WERI-Rb-1 (cell line): ENCODE results near the gene SNRNP200.

Experiments
- DNase-seq: peaks from one replicate; pipeline ENCODE4 v3.0.0-alpha.2; 2020
- H3K27ac ChIP-seq: fragments of 250-450 bp; sonication (Bioruptor Pico); 2 replicates; pipeline ENCODE4 v1.5.1; 2020; ENCODE audit warnings: mild to moderate bottlenecking, moderate library complexity
- H3K27me3 ChIP-seq: fragments of 250-450 bp; sonication (Bioruptor Pico); 2 replicates; pipeline ENCODE4 v1.5.1; 2021; ENCODE audit warnings: mild to moderate bottlenecking, low read depth, moderate library complexity; ENCODE audit not compliant: insufficient read depth, severe bottlenecking
- H3K36me3 ChIP-seq: fragments of 250-450 bp; sonication (Bioruptor Pico); 2 replicates; pipeline ENCODE4 v1.5.1; 2020; ENCODE audit warnings: mild to moderate bottlenecking, moderate library complexity
- H3K4me3 ChIP-seq: 2 replicates; pipeline ENCODE4 v1.5.1; 2011; ENCODE audit warnings: low read depth, mild to moderate bottlenecking, control low read depth, low read length
- H3K9me3 ChIP-seq: fragments of 250-450 bp; sonication (Bioruptor Pico); 2 replicates; pipeline ENCODE4 v1.5.1; 2021; ENCODE audit warnings: mild to moderate bottlenecking, moderate library complexity; ENCODE audit not compliant: severe bottlenecking
- TF ChIP-seq, protein P1 (sequence below): IDR thresholded peaks from 2 replicates; pipeline ENCODE4 v1.5.1; 2011; ENCODE audit warnings: low read depth, mild to moderate bottlenecking, control low read depth, inconsistent platforms, low read length

SNRNP200 gene

GRCh38 chr2:96345868-96346462, 40.6 kb upstream of the SNRNP200 start:
- peaks cover 93% of the 10 kb centered on the region for H3K36me3 ChIP-seq

DNA sequence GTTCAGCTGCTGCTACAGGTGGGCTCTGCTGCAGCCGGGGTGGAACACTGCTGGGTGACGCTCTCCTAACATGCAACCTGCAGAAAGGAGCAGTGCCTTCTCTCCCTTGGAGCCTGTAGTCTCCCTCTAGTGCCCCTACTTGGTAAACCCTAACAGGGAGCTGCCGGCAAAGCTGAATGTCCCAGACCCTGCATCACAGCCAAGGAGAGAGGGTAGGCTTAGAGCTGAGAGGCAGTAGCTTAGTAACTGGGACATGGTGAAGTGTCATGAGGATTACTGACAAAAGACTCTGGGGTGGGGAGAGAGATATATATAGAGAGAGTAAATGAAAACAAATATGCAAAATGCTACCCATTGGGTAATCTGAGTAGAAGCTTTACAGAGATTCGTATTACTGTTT, 40.1 kb upstream of the SNRNP200 start:
- Histone ChIP-seq H3K4me3 (no peak overlapping the region), H3K27me3 (no peaks in the 10 kb centered on the region), H3K9me3 (no peaks in the 10 kb centered on the region), H3K36me3 (peaks cover 88% of the 10 kb centered on the region), H3K27ac (peak overlapping the region; percentile 65)
- TF ChIP-seq, protein P1, sequence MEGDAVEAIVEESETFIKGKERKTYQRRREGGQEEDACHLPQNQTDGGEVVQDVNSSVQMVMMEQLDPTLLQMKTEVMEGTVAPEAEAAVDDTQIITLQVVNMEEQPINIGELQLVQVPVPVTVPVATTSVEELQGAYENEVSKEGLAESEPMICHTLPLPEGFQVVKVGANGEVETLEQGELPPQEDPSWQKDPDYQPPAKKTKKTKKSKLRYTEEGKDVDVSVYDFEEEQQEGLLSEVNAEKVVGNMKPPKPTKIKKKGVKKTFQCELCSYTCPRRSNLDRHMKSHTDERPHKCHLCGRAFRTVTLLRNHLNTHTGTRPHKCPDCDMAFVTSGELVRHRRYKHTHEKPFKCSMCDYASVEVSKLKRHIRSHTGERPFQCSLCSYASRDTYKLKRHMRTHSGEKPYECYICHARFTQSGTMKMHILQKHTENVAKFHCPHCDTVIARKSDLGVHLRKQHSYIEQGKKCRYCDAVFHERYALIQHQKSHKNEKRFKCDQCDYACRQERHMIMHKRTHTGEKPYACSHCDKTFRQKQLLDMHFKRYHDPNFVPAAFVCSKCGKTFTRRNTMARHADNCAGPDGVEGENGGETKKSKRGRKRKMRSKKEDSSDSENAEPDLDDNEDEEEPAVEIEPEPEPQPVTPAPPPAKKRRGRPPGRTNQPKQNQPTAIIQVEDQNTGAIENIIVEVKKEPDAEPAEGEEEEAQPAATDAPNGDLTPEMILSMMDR: peak; percentile 84
- peak; percentile 87 for DNase-seq

More at GRCh38 chr2:96345868-96346462, 40.6 kb upstream of the SNRNP200 start:
- H3K27ac ChIP-seq: no peak overlapping the region
- H3K4me3 ChIP-seq: no peak overlapping the region
- H3K9me3 ChIP-seq: no peaks in the 10 kb centered on the region
- TF ChIP-seq, protein P1: no peak
- no peak for DNase-seq
- no peaks in the 10 kb centered on the region for H3K27me3 ChIP-seq

DNA sequence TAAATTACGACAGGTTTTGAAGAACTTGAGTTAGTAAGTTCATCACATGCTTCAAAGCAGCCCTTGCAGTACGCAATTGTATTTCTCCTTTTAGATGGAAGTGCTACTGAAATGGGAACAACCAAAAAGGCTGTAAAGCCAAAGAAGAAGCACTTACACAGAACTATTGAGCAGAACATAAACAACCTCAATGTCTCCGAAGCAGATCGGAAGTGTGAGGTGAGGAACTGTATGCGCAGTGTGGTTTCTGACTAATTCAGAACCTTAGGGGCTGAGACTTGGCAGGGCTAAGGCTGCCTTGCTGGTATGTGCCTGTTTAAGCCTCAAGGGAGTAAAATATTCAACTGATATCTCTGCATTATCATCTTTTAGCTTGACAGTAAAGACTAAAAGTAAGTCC, 38.7 kb upstream of the SNRNP200 start:
- no peaks in the 10 kb centered on the region for H3K9me3 ChIP-seq
- peak overlapping the region; percentile 59 for H3K27ac ChIP-seq
- no peak overlapping the region for H3K4me3 ChIP-seq
- TF ChIP-seq, protein P1: no peak
- H3K36me3 ChIP-seq: peaks cover 81% of the 10 kb centered on the region
- H3K27me3 ChIP-seq: no peaks in the 10 kb centered on the region
- no peak for DNase-seq

GRCh38 chr2:96342085-96342484, 36.7 kb upstream of the SNRNP200 start:
- H3K4me3 ChIP-seq: no peak overlapping the region
- DNase-seq: no peak
- H3K9me3 ChIP-seq: no peaks in the 10 kb centered on the region
- peaks cover 64% of the 10 kb centered on the region for H3K36me3 ChIP-seq
- no peaks in the 10 kb centered on the region for H3K27me3 ChIP-seq
- peak overlapping the region; percentile 31; the same call in 1 of the 2 replicates for H3K27ac ChIP-seq
- TF ChIP-seq, protein P1: no peak

DNA sequence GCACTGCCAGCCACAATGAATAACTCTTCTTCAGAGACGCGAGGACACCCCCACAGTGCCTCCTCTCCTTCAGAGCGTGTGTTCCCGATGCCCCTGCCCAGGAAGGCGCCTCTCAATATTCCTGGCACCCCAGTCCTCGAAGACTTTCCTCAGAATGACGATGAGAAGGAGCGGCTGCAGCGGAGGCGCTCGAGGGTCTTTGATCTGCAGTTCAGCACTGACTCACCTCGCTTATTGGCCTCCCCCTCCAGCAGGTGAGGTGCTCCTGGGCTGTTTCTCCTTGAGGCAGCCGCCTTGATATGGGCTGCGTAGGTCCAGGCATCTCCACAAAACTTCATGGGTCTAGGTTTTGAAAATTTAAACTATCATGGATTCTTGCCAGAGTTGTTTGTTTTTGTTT, 36.3 kb upstream of the SNRNP200 start:
- Histone ChIP-seq H3K9me3 (no peaks in the 10 kb centered on the region), H3K4me3 (no peak overlapping the region), H3K27ac (peak overlapping the region; percentile 63), H3K27me3 (no peaks in the 10 kb centered on the region), H3K36me3 (peaks cover 59% of the 10 kb centered on the region)
- no peak for DNase-seq
- TF ChIP-seq, protein P1: no peak
